AG09309 (cell line): ENCODE results near the gene C14orf39.

Source experiments
- DNase-seq: peaks from one replicate; pipeline ENCODE4 v3.0.0-alpha.2; 2010; ENCODE audit warnings: low read depth
- H3K4me3 ChIP-seq: 2 replicates; pipeline ENCODE4 v1.5.1; 2011; ENCODE audit warnings: mild to moderate bottlenecking, low read depth, low read length, moderate library complexity; ENCODE audit not compliant: control insufficient read depth
- TF ChIP-seq, protein P1 (sequence below): IDR thresholded peaks from 2 replicates; pipeline ENCODE4 v1.5.1; 2011; ENCODE audit warnings: mild to moderate bottlenecking, low read depth, low read length, inconsistent platforms; ENCODE audit not compliant: insufficient read depth, control insufficient read depth; ENCODE audit errors: missing control alignments

C14orf39 gene

DNA sequence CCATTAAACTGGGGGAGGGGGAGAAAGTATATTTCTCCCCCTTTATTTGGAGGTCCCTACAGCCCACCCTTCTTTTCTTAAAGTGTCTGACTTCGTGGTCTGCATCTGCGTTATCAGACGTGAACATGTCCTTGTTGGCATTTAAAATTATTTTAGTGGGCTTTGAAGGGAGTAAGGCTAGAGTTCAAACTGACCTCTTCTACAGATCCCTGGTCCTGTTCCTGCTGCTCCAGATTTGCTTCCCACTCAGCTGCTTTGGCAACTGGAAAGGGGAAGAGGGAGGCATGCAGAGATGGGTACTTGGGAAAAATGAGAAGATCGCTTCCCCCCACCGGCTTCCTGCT lies 22.5 kb upstream of the C14orf39 start:
- TF ChIP-seq, protein P1, sequence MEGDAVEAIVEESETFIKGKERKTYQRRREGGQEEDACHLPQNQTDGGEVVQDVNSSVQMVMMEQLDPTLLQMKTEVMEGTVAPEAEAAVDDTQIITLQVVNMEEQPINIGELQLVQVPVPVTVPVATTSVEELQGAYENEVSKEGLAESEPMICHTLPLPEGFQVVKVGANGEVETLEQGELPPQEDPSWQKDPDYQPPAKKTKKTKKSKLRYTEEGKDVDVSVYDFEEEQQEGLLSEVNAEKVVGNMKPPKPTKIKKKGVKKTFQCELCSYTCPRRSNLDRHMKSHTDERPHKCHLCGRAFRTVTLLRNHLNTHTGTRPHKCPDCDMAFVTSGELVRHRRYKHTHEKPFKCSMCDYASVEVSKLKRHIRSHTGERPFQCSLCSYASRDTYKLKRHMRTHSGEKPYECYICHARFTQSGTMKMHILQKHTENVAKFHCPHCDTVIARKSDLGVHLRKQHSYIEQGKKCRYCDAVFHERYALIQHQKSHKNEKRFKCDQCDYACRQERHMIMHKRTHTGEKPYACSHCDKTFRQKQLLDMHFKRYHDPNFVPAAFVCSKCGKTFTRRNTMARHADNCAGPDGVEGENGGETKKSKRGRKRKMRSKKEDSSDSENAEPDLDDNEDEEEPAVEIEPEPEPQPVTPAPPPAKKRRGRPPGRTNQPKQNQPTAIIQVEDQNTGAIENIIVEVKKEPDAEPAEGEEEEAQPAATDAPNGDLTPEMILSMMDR, result no peak
- no peak for DNase-seq
- H3K4me3 ChIP-seq, result no peak overlapping the region

DNA sequence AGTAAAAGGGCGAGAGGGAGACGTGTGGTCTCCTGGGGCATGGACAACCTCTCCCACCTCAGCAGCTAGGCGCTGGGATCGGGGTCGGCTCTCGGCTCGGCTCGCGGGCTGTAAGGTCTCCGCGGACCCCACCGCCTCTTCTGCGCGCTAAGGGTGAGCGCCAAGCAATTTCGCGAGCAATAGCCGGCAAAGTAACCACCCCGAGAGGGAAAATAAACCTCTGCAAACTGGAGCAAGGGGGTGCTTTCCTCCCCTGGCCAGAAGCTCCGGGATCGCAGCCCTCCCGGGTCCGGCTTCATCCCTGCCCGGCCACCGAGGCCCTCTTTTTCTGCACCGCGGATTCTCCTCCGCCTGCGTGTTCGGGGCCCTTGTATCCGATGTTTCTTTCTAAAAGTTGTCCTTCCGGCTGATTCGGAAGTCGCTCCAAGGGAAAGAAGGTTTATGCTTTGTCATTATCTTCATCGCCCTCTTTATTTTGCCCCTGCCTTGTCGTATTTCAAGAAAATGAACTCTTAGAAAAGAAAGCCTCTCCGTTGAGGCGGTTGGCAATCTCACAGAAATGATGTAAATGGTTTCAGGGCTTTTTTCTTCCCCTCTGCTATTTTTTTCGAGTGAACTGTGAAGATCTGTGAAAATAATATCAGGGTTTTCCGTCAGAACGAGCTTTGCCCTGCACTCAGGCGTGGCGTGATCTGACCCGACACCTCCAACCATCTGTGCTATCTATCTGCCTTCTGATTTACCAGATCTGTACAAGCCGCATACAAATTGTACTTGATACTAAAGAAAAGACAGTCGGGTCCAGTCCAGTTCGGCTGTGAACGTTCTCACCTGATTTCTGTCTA lies 21.3 kb upstream of the C14orf39 start:
- no peak for DNase-seq
- no peak overlapping the region for H3K4me3 ChIP-seq
- TF ChIP-seq, protein P1, result no peak

DNA sequence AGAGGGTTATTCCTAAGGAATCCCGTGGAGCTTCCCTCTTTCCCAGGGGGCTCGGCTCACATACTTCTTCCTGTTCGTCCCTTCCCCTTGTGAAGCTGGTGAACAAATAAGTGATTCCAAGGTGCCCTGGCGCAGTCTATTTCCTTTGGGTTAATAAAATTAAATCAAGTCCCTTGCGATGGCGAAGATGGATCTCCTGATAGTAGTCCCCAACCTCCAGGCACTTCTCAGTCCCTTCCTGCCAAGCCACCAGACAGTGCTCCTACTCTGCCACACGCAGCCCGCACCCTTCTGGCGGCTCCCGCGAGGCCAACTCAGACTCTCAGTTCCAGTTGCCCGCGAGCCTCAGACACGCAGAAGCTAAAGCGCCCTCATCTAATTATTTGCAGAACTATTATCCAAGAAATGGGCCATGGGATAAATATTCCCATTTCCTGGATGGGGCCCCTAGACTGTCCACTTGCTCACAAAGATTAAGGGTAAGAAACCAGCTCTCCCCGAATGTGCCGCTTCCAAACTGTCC lies 20.7 kb upstream of the C14orf39 start:
- DNase-seq, result no peak
- TF ChIP-seq, protein P1, result no peak
- H3K4me3 ChIP-seq, result no peak overlapping the region

DNA sequence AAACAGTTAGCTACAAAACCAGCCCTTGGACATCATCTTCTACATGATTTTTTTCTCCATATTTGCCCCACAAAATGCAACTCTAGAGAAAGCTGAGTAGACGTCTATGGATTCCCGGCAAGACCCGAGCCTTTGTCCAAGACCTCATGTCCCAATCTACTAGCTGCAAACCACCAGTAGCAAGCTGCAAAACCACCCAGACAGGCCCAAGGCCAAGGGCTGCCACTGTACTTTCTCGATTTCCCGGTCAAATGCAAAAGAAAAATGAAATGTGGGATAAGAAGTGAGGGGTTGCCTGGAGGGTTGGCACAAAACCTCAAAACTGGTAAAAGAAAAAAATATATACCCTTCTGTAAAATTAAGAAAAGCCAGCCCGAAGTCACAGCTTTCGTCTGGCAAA lies 20.1 kb upstream of the C14orf39 start:
- no peak overlapping the region for H3K4me3 ChIP-seq
- no peak for DNase-seq

DNA sequence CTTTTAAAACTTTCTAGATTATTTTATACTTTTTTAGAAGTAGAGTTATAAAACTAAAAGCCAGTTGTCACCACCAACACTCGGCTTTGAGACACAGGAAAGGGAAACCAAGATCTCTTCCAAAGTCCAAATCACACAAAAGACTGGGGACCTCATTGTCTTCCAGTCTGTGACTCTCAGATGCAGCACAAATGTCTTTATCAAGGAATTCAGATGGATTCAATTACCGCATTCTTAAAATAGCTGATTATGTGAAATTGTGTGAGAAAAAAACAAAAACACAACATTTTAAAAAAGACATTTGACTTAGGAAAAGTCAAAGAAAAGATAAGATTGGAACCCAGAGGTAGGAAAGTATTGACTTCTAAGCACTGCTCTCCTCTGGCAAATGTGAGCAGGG lies 19.6 kb upstream of the C14orf39 start:
- DNase-seq, result no peak
- TF ChIP-seq, protein P1, result no peak
- H3K4me3 ChIP-seq, result no peak overlapping the region

More for the DNA sequence above, 20.1 kb upstream of the C14orf39 start:
- TF ChIP-seq, protein P1, result no peak

DNA sequence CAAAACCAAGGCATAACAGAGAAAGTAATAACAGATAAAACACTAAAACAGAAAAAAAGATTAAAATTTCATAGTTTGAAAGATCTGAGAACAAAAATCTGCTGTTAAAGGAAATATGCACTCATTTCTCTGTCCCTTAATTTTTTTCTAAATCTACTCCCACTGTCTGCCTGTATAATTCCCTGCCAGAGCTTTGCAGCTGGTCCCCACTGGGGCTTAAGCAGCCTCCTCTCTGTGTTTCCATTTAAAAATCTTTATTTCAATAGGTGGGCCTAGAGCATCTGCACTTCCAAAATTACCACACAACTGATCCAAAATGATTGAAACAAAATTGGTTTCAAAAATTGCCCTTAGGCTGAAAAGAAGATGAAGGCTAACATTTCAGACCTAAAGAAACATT lies 16.7 kb upstream of the C14orf39 start:
- TF ChIP-seq, protein P1, result no peak
- DNase-seq, result no peak
- H3K4me3 ChIP-seq, result no peak overlapping the region
